NCI-H2196 (cell line): ENCODE measurements around the gene HS3ST5.
"Not testable (repeated sequence)": the region's sequence is repeated elsewhere in the genome, so short reads cannot be mapped to it uniquely, and the experiment has no call there.

Experiments
- DNase-seq: peaks from one replicate; lab custom pipeline; 2025; ENCODE audit not compliant: unreplicated experiment; lab: John Stamatoyannopoulos, UW

The HS3ST5 gene

GRCh38 chr6:114158411-114158810 is 184.4 kb downstream of the HS3ST5 start:
- DNase-seq, result no peak

GRCh38 chr6:114157848-114158247 is 185.0 kb downstream of the HS3ST5 start:
- DNase-seq, result no peak

GRCh38 chr6:114155763-114156162 is 187.1 kb downstream of the HS3ST5 start:
- DNase-seq, result no peak

- DNase-seq, result no peak
Measured at GRCh38 chr6:114154812-114155211, 188.0 kb downstream of the HS3ST5 start.

- DNase-seq, result no peak
Measured at GRCh38 chr6:114153448-114153847, 189.4 kb downstream of the HS3ST5 start.

GRCh38 chr6:114151064-114151690 is 191.6 kb downstream of the HS3ST5 start:
- no peak for DNase-seq

- not testable (repeated sequence) for DNase-seq
Measured at GRCh38 chr6:114149182-114149581, 193.6 kb downstream of the HS3ST5 start.

GRCh38 chr6:114144887-114145851 is 197.7 kb downstream of the HS3ST5 start:
- no peak for DNase-seq

GRCh38 chr6:114142258-114142657 is 200.6 kb downstream of the HS3ST5 start:
- DNase-seq, result no peak

- no peak for DNase-seq
Measured at GRCh38 chr6:114140416-114140815, 202.4 kb downstream of the HS3ST5 start.

GRCh38 chr6:114138577-114139248 is 204.1 kb downstream of the HS3ST5 start:
- no peak for DNase-seq

GRCh38 chr6:114135363-114135971 is 207.4 kb downstream of the HS3ST5 start:
- no peak for DNase-seq

- DNase-seq, result no peak
Measured at GRCh38 chr6:114133816-114134215, 209.0 kb downstream of the HS3ST5 start.

- DNase-seq, result no peak
Measured at GRCh38 chr6:114131945-114132344, 210.9 kb downstream of the HS3ST5 start.

GRCh38 chr6:114125576-114125975 is 217.2 kb downstream of the HS3ST5 start:
- no peak for DNase-seq

GRCh38 chr6:114121913-114122662 is 220.7 kb downstream of the HS3ST5 start:
- no peak for DNase-seq

- no peak for DNase-seq
Measured at GRCh38 chr6:114119056-114119455, 223.8 kb downstream of the HS3ST5 start.

GRCh38 chr6:114115652-114116051 is 227.2 kb downstream of the HS3ST5 start:
- no peak for DNase-seq

- DNase-seq, result peak; percentile 81
Measured at GRCh38 chr6:114108119-114109002, 234.5 kb downstream of the HS3ST5 start.

GRCh38 chr6:114106020-114106419 is 236.8 kb downstream of the HS3ST5 start:
- no peak for DNase-seq
